Upper lobe of left lung (tissue), 4 donors: ENCODE measurements around the gene DNAAF9.
A peak's percentile ranks its signal among the peaks of the same experiment; 100 is the strongest.

ENCODE experiments used
- CTCF ChIP-seq, 6 experiments: fragments of 450-650 bp in 4 of 6; fragments of 200-600 bp in 2 of 6; sonication (generic) in 2 of 6; IDR thresholded peaks; one replicate each; pipeline ENCODE4 v1.5.1; 2016 to 2019; ENCODE audit warnings: antibody characterized with exemption in 6 of 6
- EP300 ChIP-seq, 4 donors: sonication (generic); formaldehyde crosslinking; IDR thresholded peaks; one replicate each; pipeline ENCODE4 v1.5.1; 2017; ENCODE audit warnings: antibody characterized with exemption in 4 of 4, control low read depth in 2 of 4
- POLR2A ChIP-seq, 4 donors: fragments of 450-650 bp; IDR thresholded peaks; one replicate each; pipeline ENCODE4 v1.5.1; 2016 to 2017; ENCODE audit warnings: antibody characterized with exemption in 4 of 4, mild to moderate bottlenecking in 2 of 4
- POLR2AphosphoS5 ChIP-seq, 2 donors: sonication (generic); formaldehyde crosslinking; IDR thresholded peaks; one replicate each; pipeline ENCODE4 v1.5.1; 2017; ENCODE audit warnings: antibody characterized with exemption in 2 of 2

- TF ChIP-seq CTCF (IDR thresholded peaks at IDR 0.05) (no peak), EP300 (IDR thresholded peaks at IDR 0.05) (peak in 2 of 4 donors; percentile 25 to 69), POLR2AphosphoS5 (IDR thresholded peaks at IDR 0.05) (peak; percentile 44 to 70), POLR2A (IDR thresholded peaks at IDR 0.05) (peak in 1 of 4 donors; percentile 54)
Observed at GRCh38 chr20:3420211-3420707, 12.8 kb upstream of the DNAAF9 start.
